ENCODE measurements around the gene TPST1.
"Not testable (repeated sequence)": the region's sequence is repeated elsewhere in the genome, so short reads cannot be mapped to it uniquely, and the experiment has no call there.

The TPST1 gene

DNA sequence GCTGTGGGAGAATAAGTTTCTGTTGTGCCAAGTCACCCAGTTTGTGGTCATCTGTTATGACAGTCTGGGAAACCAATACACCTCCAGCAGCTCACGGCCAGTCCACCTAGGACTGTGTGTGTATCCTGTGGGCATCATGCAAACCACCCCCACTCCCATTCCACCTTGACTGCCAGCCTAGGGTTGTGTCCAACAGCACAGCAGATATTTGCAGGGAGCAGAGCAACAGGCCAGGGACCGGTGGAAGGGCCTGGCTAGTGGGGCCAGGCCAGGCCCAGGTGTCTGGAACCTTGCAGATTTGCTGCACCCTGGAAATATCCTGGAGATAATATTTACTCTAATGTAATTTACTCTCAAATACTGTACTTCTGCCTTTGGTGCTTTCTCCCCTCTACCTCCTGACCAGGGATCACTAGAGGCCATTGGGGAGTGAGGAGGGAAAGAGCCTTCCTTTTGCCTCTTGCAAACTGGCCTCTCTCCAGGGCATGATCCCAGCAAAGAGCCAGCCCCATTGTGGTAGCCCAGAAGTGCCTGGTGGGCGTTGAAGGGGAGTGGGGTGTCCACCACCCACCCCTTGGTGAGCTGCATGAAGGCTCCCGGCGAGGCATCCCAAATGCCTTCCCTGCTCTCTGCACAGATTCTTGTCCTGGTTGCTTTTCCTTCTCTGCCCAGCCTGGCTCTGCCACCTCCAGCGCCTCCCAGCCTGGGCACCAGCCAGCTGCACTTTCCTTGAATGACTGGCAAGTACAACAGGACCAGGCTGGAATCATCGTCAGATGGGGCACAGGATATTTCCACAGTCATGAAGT lies 15.2 kb upstream of the TPST1 start:
- no peak for DNase-seq

DNA sequence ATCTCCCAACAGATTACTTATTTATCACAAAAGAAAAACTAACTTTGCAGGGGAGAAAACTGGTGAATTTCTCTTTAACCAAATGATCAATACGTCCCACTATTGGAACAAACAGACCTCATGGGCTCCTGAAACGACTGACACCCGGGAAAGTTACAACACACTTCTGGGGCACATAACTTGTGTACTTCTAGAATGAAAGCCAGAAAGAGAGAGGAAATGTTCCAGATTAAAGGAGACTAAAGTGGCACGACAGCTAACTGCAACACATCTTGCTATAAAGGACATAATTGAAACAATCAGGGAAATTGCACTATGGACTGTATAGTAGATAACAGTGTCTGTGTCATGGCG lies 14.7 kb upstream of the TPST1 start:
- DNase-seq: no peak

DNA sequence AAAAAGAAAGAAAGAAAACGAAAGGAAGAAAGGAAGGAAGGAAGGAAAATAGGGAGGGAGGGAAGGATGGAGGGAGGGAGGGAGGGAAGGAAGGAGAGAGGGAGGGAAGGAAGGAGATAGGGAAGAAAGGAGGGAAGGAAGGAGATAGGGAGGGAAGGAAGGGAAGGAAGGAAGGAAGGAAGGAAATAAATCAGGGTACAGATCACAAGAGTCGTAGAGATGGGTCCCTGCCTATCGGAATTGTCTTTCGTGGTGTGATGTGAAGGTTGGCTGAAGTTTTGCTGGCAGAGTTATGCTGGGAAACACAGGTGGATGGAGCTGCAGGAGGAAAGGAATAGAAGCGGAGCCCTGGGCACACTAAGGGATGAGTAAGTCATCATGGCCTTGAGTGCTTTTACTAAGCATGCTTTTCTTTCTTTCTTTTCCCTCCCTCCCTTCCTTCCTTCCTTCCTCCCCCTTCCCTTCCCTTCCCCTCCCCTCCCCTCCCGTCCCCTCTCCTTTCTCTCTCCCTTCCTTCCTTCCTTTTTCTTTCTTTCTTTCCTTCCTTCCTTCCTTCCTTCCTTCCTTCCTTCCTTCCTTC lies 11.9 kb upstream of the TPST1 start:
- no peak for DNase-seq

DNA sequence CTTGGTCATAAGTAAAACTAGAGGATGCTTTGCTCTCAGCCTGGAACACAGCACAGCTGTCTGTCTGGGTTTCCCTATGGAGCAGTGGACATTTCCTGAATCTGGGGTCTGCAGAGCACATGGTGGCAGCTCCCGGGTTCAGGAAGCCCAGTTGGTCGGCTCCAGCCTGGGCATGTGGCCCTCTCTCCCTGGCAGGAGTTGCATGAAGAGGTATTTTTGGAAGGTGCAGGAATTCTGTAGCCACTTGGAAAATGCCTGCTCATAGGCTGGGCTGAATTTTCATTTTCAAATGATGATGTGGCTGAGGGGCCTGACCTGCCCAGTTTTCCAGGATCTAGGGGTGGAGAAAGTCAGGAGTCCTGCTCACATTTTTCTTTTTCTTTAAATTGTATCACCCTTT lies 6.7 kb upstream of the TPST1 start:
- DNase-seq: no peak

DNA sequence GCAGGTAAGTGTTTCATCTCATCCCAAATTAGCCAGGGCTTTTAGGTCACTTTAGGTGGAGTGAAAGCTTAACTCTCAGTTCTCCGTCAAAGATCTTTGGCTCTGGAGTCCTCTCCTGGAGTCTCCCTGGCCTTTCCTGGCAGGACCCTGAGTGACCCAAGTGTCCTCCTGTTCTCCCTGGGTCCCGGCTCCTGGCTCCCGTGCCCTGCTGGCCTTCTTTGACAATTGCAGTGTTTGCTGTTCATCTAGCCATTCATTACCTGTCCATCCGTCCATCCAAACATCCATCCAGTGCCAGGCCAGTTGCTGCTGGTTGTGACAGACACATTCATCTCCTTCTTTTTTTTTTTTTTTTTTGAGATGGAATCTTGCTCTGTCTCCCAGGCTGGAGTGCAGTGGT lies 6.2 kb upstream of the TPST1 start:
- no peak for DNase-seq

DNA sequence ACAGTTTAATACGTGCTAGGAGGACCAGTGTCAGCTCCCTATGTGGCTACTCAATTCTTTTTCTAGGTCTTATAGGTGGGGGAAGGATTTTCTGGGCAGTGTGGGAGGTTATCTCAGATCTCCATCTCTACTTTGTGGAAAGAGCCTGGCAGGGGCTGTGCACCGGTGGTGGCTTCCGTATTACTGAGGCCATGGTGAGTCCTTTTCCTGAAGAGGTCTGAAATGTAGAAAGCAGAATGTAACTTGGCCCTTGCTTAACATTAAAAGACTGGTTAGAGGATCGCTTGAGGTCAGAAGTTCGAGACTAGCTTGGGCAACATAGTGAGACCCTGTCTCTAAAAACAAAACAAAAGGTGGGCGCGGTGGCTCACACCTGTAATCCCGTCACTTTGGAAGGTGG lies 2.7 kb upstream of the TPST1 start:
- DNase-seq: no peak

DNA sequence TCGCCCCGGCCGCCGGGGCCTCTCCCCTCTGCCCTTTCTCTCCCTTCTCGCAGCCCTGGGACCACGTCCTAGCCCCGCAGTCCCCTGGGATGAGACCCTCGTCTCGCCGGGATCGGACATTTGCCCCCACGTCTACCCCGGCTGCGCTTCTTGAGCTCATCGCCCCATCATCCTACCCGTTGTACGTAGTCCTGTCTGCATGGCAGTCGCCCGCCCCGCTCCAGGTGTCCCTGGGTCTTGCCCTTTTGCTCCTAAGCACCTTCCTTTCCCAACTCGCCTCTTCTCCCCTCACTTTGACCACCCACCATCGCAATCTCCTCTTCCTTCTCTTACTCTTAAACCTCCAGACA lies 582 bp downstream of the TPST1 start:
- peak in 1 of 2 experiments; percentile 17 for DNase-seq

DNA sequence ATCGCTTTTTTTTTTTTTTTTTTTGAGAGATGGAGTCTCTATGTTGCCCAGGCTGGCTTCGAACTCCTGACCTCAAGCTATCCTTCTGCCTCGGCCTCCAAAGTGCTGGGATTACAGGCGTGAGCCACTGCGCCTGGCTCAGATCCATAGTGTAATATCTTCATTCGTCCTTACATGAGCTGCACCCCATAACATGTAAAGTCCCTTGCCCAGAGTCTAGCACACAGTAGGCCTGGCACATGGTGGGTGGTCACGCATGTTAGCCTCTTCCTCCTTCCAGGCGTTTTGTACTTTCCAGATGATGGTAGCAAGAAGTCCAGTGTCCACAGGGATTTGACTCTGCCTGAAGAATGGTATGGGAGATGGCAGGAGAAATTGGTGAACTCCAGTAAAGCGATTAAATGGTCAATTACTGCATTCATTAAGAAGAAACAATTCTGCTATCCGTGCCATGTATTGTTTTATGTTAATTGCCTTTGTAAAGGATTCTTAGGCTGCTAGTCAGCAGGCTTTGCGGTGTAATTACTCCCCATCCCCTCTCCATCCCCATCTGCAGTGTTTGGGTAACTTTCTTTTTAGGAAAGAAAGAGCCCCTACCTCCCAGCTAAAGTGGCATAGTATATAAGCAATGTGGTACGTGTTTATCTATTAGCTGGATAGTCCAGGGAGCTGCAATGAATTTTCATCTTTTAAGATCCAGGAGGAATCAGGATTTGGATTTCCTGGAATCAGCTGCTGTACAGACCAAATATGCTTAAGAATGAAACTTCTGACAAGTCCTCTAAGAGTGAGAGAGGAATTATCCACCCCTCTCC lies 1.2 kb downstream of the TPST1 start:
- no peak for DNase-seq

DNA sequence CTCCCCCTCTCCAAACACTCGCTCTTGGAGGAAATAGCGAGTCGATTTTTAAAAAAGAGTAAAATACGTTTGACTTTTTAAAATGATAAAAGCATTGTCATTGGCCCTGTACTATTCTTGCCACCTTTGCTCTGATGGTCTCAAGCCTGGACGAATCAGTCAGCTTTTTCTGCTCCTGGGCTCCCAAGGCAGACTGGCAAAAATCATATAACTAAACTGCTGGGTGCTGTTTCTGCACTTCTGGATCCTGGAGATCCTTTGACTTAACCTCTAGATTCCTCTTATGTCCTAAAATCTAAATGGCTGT lies 1.8 kb downstream of the TPST1 start:
- no peak for DNase-seq

DNA sequence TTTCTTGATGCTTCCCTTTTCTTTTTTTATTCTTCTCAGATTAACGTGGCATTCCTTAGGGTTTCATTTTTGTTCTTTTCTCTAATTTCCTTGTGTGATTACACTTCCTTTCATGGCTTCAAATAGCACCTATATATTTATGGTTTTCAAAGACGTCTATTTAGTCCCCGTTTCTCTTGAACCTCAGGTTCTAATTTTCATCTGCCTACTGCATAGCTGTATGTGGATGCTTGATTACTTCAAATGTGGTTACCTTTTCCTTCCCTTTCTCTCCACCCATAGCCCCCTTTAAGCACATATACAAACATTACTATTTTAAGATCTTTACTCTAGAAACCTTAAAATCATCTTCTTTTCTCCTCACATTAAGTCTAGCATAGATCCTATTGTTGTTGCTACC lies 2.4 kb downstream of the TPST1 start:
- DNase-seq: no peak

DNA sequence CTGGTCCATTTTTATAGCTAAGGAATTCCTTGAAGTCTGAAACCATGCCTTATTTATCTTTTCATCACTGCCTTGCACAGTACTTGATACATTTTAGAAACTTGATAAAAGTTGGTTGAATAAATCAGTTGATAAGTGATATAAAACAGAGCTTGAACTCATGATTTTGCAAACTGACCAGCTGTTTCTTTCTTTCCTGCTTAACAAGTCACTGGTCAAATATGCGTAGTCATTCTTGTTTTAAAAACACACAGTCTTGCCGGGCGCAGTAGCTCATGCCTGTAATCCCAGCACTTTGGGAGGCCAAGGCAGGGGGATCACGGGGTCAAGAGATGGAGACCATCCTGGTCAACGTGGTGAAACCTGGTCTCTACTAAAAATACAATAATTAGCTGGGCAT lies 6.3 kb downstream of the TPST1 start:
- no peak for DNase-seq

DNA sequence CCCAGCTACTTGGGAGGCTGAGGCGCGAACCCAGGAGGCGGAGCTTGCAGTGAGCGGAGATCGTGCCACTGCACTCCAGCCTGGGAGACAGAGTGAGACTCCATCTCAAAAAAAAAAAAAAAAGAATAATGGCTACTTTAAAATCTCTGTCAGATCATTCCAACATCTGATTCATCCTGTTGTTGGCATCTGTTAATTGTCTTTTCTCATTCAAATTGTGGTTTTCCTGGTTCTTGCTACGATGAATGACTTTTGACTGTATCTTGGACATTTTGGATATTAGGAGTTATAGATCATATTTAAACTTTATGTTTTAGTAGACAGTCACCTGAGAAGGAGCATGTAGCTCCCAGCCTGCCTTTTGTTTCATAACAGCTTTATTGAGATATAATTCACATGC lies 8.5 kb downstream of the TPST1 start:
- no peak for DNase-seq

DNA sequence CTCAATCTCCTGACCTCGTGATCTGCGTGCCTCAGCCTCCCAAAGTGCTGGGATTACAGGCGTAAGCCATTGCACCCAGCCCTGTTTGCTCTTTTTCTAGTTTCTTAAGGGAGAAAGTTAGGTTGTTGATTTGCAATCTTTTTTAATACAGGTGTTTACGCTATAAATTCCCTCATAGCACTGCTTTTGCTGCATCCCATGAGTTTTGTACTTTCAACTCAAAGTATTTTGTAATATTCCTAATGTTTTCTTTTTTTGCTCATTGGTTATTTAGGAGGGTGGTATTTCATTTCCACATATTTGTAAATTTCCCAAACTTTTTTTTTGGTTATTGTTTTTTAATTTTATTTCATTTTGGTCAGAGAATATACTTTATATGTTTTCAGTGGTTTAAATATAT lies 11.6 kb downstream of the TPST1 start:
- DNase-seq: no peak

DNA sequence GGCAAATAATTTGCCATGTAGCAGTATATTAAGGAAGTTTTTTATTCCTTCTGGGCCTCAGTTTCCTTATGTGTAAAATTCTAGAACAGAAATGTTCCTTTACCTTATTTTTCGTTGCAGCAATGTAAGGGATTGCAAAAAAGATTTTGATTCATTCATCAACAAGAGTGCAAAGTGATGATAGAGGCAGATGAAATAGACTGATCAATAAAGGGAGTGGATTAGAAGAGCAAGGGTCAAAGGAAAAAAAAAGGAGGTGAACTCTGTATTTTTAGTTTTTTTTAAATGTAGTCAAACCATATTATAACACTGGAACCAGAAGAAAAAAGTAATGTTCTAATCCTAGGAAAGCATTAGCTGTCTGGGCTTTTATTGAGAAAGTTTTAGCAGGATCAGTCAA lies 14.7 kb downstream of the TPST1 start:
- no peak for DNase-seq

DNA sequence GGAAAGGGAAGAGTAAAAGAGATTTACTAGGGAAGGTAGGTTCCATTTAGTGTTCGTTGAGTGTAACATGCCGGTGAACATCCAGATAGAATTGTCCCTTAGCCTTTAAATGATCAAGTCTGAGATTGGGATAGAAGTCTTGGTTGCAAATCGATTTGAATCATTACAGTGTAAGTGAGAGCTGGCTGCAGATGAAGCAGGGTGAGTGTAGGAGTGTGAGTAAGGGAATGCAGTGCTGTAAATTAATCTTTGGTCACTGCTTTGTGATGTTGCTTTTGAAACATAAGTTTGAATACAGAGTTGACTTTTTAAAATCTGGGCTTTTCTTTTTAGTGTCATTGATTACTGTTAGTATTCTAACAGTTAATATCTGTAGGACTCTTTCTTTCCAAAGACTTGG lies 16.3 kb downstream of the TPST1 start:
- no peak for DNase-seq

DNA sequence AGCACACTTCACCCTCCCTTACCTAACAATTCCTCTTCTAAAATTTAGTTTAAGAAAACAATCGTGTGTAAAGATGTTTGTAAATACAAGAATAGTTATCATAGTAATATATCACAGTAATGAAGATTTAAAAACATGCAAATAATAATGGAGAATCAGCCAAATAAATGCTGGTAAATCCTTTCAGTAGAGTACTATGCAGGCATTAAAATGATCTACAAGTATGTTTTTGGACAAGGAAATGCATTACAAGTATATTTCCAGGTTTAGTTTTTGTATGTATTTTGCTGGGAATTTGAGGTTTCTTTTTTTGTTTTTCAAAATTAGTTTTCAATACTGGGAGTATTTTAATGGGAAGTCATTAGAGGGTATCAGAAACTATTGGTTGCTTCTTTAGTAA lies 22.7 kb downstream of the TPST1 start:
- DNase-seq: no peak

DNA sequence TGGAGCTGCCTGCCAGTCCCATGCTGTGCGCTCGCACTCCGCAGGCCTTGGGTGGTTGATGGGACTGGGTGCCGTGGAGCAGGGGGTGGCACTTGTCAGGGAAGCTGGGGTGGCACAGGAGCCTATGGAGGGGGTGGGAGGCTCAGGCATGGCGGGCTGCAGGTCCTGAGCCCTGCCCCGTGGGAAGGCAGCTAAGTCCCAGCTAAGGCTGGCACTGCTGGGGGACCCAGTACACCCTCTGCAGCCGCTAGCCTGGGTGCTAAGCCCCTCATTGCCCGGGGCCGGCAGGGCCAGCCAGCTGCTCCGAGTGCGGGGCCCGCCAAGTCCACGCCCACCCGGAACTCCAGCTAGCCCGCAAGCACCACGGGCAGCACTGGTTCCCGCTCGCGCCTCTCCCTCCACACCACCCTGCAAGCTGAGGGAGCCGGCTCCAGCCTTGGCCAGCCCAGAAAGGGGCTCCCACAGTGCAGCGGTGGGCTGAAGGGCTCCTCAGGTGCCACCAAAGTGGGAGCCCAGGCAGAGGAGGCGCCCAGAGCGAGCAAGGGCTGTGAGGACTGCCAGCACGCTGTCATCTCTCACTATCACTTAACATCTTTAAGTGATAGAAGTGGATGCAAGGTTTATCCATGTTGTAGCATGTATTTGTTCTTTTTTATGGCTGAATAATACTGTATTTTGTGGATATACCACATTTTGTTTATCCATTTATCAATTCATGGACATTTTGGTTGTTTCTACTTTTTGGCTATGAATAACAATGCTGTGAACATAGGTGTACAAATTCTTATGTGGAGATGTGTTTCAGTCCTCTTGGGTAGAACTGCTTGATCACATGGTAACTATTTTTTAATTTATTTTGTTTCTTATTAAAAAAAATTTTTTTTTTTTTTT lies 26.4 kb downstream of the TPST1 start:
- DNase-seq: not testable (repeated sequence)

DNA sequence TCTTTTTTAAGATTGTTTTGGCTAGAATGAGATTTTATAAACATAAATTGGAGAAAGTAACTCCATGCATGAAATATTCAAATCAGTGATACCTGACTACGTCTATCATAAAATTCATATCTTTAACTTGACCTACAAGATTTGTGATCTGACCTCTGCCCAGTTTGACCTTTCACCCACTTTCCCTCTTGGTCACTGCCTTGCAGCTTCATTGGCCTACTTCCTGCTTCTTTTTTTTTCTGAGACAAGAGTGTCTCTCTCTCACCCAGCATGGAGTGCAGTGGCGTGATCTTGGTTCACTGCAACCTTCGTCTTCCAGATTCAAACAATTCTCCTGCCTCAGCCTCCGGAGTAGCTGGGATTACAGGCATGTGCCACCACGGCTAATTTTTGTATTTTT lies 28.5 kb downstream of the TPST1 start:
- no peak for DNase-seq

DNA sequence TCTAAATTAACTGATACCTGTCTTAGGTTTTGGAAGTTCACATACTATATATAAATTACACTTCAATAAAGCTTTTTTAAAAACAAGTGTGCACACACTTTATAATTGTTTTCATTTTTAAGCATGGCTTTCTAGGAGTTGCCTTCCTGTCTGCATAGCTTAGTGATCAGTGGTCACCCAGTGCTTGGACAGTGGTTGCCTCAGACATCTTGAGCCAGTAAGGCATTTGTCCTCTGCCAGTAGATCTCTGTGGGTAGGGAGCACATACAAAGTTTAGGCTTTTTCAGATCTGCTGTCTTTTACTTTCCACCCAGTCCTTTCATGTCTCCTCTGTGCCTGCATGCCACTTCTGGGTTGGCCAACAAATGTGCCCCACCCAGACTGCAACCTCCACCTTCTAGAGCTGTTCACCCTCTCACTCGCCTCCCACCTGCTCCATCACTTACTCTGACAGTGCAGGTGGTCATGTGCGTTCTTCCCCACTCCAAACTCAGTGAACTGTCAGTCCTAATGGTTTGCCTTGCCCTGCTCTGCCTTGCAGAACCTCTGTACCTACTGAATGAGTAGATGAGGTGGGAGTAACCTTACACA lies 31.7 kb downstream of the TPST1 start:
- no peak for DNase-seq

DNA sequence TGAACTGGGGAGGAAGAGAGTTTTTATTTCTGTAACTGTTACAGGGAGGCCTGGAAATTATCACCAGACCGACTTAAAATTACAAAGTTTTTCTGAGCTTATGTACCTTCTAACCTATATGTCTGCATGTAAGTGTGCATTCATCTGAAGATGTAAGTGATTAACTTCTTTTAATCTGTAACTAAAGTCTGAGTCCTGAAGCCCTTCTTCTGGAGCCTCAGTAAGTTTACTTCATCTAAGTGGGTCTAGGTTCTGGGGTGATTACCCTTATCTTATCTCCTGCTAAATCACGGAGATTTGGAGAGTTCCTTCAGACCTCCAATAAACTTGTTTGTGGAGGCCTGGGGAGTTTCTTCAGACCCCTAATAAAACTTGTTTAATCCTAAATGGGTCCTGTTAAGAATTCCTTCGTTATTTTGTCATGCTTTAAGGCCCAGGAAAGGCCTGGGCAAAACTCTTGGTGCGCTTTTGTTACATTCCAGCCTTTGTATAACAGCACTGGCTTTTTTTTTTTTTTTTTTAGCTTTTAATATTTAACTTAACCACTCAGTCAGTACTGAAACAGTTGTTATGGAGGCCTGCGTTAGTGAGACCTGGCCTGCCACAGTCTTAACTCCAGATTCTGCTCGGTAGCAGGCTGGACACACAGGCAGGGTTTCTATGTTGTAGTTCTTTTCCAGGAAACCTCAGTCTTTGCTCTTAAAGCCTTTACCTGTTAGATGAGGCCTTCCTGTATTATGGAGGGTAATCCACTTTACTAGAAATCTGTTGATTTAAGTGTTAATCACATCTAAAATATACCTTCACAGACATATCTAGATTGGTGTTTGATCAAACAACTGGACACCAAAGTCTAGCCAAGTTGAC lies 33.0 kb downstream of the TPST1 start:
- DNase-seq: no peak

DNA sequence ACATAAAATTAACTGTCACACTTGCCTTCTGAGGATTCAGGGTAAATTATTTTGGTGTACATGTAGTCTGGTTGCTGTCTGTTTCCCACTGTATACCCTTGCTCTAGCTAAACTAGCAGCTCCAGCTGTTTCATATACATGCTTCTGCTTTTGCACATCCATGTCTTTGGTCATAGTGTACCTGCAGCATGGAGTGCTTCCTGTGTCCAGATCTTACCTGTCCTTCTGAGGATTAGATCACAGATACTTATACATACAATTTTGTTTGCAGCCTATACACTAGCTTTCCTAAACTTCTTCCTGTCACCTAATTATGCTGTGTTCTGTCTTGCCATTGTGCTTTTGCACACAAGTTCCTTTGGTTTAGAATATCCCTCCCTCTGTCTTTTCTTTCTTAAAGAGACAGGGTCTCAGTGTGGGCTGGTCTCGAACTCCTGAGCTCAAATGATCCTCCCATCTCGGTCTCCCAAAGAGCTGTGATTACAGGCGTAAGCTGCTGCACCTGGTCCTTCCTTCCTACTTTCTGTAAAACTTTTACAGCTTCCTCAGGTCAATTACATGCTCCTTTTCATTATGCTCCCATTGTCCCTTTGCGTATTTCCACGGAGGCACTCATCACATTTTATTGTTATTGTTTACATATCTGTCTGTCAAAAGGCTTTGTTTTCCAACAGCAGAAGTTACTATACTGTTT lies 33.8 kb downstream of the TPST1 start:
- DNase-seq: no peak

Data from NCI-H524 (cell line).